IMR-90 (cell line): ENCODE measurements around the gene MMD2. TPM values are rescaled to one million over a fixed set of nuclear protein-coding genes. Genes with fewer than 3 reads are reported as not detected.
A peak's percentile ranks its signal among the peaks of the same experiment; 100 is the strongest.

Source experiments
- ATAC-seq: fragments of 200-7000 bp; cut with Tn5 transposase; 2 replicates; pipeline ENCODE4 v1.9.1; 2020; ENCODE audit warnings: low read depth, mild to moderate bottlenecking, moderate library complexity
- BruUV-seq: library from RNA; stranded (reverse); fragments of 400-500 nt; replicated peaks from 2 replicates; lab custom pipeline; 2021; lab: Mats Ljungman, UMichigan
- CTCF ChIA-PET: fragments of 300-600 bp; formaldehyde crosslinking; extraction: SDS; loops from one replicate; lab custom pipeline; 2021; ENCODE audit warnings: antibody characterized with exemption; lab: Yijun Ruan, JAX
- POLR2A ChIA-PET: fragments of 300-600 bp; sonication (Branson Sonifier 250); formaldehyde crosslinking; loops from one replicate; lab custom pipeline; 2022; ENCODE audit warnings: antibody characterized with exemption; ENCODE audit not compliant: unreplicated experiment; lab: Charles Lee
- DNase-seq: peaks from one replicate; pipeline ENCODE4 v3.0.0; 2013
- H2AFZ ChIP-seq: replicated peaks from 2 replicates; pipeline ENCODE3; 2013; ENCODE audit warnings: low read length, mild to moderate bottlenecking; ENCODE audit not compliant: poor library complexity
- H2AK5ac ChIP-seq: 2 replicates; pipeline ENCODE4 v1.6.1; 2013; ENCODE audit warnings: low read depth, low read length, inconsistent platforms
- H2AK9ac ChIP-seq: replicated peaks from 2 replicates; pipeline ENCODE3; 2013; ENCODE audit warnings: mild to moderate bottlenecking, low read depth, low read length, moderate library complexity; ENCODE audit not compliant: poor library complexity
- H2BK120ac ChIP-seq: 2 replicates; pipeline ENCODE4 v1.6.1; 2013; ENCODE audit warnings: low read depth, low read length, inconsistent platforms
- H2BK15ac ChIP-seq: 3 replicates; pipeline ENCODE4 v1.6.1; 2013; ENCODE audit warnings: low read depth, low read length, inconsistent platforms
- H2BK20ac ChIP-seq: 2 replicates; pipeline ENCODE4 v1.6.1; 2013; ENCODE audit warnings: low read depth, mild to moderate bottlenecking, inconsistent platforms, low read length, moderate library complexity
- H2BK5ac ChIP-seq: 2 replicates; pipeline ENCODE4 v1.6.1; 2013; ENCODE audit warnings: mild to moderate bottlenecking, low read depth, low read length, inconsistent platforms; ENCODE audit not compliant: poor library complexity, severe bottlenecking
- H3K14ac ChIP-seq: replicated peaks from 2 replicates; pipeline ENCODE4 v1.6.1; 2013; ENCODE audit warnings: low read depth, low read length, inconsistent platforms
- H3K18ac ChIP-seq: 2 replicates; pipeline ENCODE4 v1.6.1; 2013; ENCODE audit warnings: low read depth, low read length, control low read depth
- H3K23ac ChIP-seq: 2 replicates; pipeline ENCODE4 v1.6.1; 2013; ENCODE audit warnings: low read depth, low read length, inconsistent platforms
- H3K27ac ChIP-seq: 2 replicates; pipeline ENCODE4 v1.5.1; 2013; ENCODE audit warnings: mild to moderate bottlenecking, control low read depth, low read length; ENCODE audit not compliant: insufficient read depth
- H3K27me3 ChIP-seq: 2 replicates; pipeline ENCODE4 v1.6.1; 2013; ENCODE audit warnings: low read length; ENCODE audit not compliant: control insufficient read depth, insufficient read depth
- H3K36me3 ChIP-seq: 2 replicates; pipeline ENCODE4 v1.6.1; 2013; ENCODE audit warnings: low read length, mixed read lengths; ENCODE audit not compliant: control insufficient read depth, insufficient read depth
- H3K4ac ChIP-seq: 2 replicates; pipeline ENCODE4 v1.6.1; 2013; ENCODE audit warnings: low read depth, low read length, inconsistent platforms
- H3K4me1 ChIP-seq: 2 replicates; pipeline ENCODE4 v1.6.1; 2013; ENCODE audit warnings: low read length, mixed read lengths; ENCODE audit not compliant: control insufficient read depth, insufficient read depth
- H3K4me2 ChIP-seq: 2 replicates; pipeline ENCODE4 v1.6.1; 2013; ENCODE audit warnings: low read depth, mild to moderate bottlenecking, control low read depth, low read length, moderate library complexity
- H3K4me3 ChIP-seq: 2 replicates; pipeline ENCODE4 v1.5.1; 2013; ENCODE audit warnings: low read depth, mild to moderate bottlenecking, control low read depth, low read length, moderate library complexity; ENCODE audit not compliant: insufficient read depth
- H3K56ac ChIP-seq: 2 replicates; pipeline ENCODE4 v1.6.1; 2013; ENCODE audit warnings: low read length, inconsistent platforms; ENCODE audit not compliant: insufficient read depth; ENCODE audit errors: extremely low read depth
- H3K79me1 ChIP-seq, 2 experiments: 2 replicates each; pipeline ENCODE4 v1.6.1; 2013; ENCODE audit warnings: low read length in 2 of 2, inconsistent platforms in 1 of 2, low read depth in 1 of 2
- H3K9ac ChIP-seq: 2 replicates; pipeline ENCODE4 v1.6.1; 2013; ENCODE audit warnings: low read depth, low read length, control low read depth
- H3K9me1 ChIP-seq: 2 replicates; pipeline ENCODE4 v1.6.1; 2013; ENCODE audit warnings: low read length, inconsistent platforms; ENCODE audit not compliant: insufficient read depth
- H3K9me3 ChIP-seq: 2 replicates; pipeline ENCODE4 v1.6.1; 2013; ENCODE audit warnings: low read length; ENCODE audit not compliant: control insufficient read depth, insufficient read depth
- H4K20me1 ChIP-seq: 2 replicates; pipeline ENCODE4 v1.6.1; 2013; ENCODE audit warnings: low read length, inconsistent platforms; ENCODE audit not compliant: insufficient read depth
- H4K5ac ChIP-seq: 2 replicates; pipeline ENCODE4 v1.6.1; 2013; ENCODE audit warnings: mild to moderate bottlenecking, low read depth, low read length, control low read depth
- H4K8ac ChIP-seq, 2 experiments: 2 replicates each; pipeline ENCODE4 v1.6.1; 2013; ENCODE audit warnings: low read depth in 2 of 2, low read length in 2 of 2, control low read depth in 1 of 2, inconsistent platforms in 1 of 2
- H4K91ac ChIP-seq: 2 replicates; pipeline ENCODE4 v1.6.1; 2013; ENCODE audit warnings: low read depth, low read length, inconsistent platforms; ENCODE audit not compliant: insufficient read depth
- BHLHE40 ChIP-seq: fragments of 150-350 bp; IDR thresholded peaks from 2 replicates; pipeline ENCODE4 v1.6.1; 2016; ENCODE audit warnings: mild to moderate bottlenecking, low read depth, low read length
- CHD1 ChIP-seq: IDR thresholded peaks from 2 replicates; pipeline ENCODE4 v1.6.1; 2012; ENCODE audit warnings: low read depth, low read length, improper control_type of control experiment
- CTCF ChIP-seq: conservative IDR thresholded peaks from 2 replicates; pipeline ENCODE4 v1.5.1; 2012; ENCODE audit warnings: mild to moderate bottlenecking, low read depth, low read length, improper control_type of control experiment
- ELK1 ChIP-seq: fragments of 150-350 bp; IDR thresholded peaks from 2 replicates; pipeline ENCODE4 v1.6.1; 2016; ENCODE audit warnings: low read depth, mild to moderate bottlenecking, low read length, moderate library complexity, borderline replicate concordance
- FOS ChIP-seq: fragments of 150-350 bp; IDR thresholded peaks from 2 replicates; pipeline ENCODE4 v1.6.1; 2016; ENCODE audit warnings: low read depth, low read length
- MAFK ChIP-seq: IDR thresholded peaks from 2 replicates; pipeline ENCODE4 v1.6.1; 2012; ENCODE audit warnings: low read depth, low read length, improper control_type of control experiment
- MAZ ChIP-seq: IDR thresholded peaks from 2 replicates; pipeline ENCODE4 v1.6.1; 2012; ENCODE audit warnings: low read depth, mild to moderate bottlenecking, low read length, improper control_type of control experiment, moderate library complexity, borderline replicate concordance
- MXI1 ChIP-seq: IDR thresholded peaks from 2 replicates; pipeline ENCODE4 v1.6.1; 2012; ENCODE audit warnings: low read depth, mild to moderate bottlenecking, low read length, moderate library complexity, borderline replicate concordance
- RCOR1 ChIP-seq: IDR thresholded peaks from 2 replicates; pipeline ENCODE4 v1.6.1; 2012; ENCODE audit warnings: mild to moderate bottlenecking, low read length, improper control_type of control experiment; ENCODE audit not compliant: insufficient replicate concordance
- WGBS, 2 experiments: methylation state at CpG; one replicate each; pipeline versions ENCODE4 v1.1.5 to v1.1.7; 2013; ENCODE audit warnings: missing lambda C conversion rate in 2 of 2; ENCODE audit not compliant: insufficient read length in 1 of 2; ENCODE audit errors: extremely low coverage in 2 of 2; 5-methylcytosine and 5-hydroxymethylcytosine counted together
- dilution Hi-C: fragments of 300-500 bp; cut with HindIII; formaldehyde crosslinking; loops from one replicate; pipeline ENCODE4 v1.14.3; 2018; ENCODE audit warnings: low sequenced_read_pairs; ENCODE audit not compliant: unreplicated experiment
- in situ Hi-C: fragments of 300-500 bp; cut with MboI; formaldehyde crosslinking; loops from 3 replicates; pipeline ENCODE4 v1.14.3; 2019; ENCODE audit warnings: low sequenced_read_pairs, inconsistent platforms, mixed read lengths
- intact Hi-C: fragments of 100-400 bp; cut with micrococcal nuclease; formaldehyde crosslinking; loops from 2 replicates; pipeline ENCODE4 v1.10.0; 2022
- polyA plus RNA-seq, 3 experiments: library from polyadenylated mRNA; depleted of rRNA; stranded (reverse); fragments of >200 nt; gene quantifications; 2 replicates each; pipeline ENCODE4 v1.2.3, GENCODE V29; 2012; ENCODE audit warnings: low replicate concordance in 1 of 3
- total RNA-seq: library from RNA; depleted of rRNA; stranded (reverse); fragments of >200 nt; gene quantifications from 2 replicates; pipeline ENCODE4 v1.2.3, GENCODE V29; 2012

Gene MMD2
- total and polyA plus RNA-seq, 2 of the 4 experiments (the other 2 are of a cell fraction) = not detected

- no peak for TF ChIP-seq CTCF
Observed at GRCh38 chr7:4880218-4880617, 78.8 kb downstream of the MMD2 start (continued).

- Histone ChIP-seq H3K9ac (no peak overlapping the region), H2BK20ac (no peak overlapping the region), H3K4me2 (no peak overlapping the region), H3K4me1 (peaks cover 2% of the 10 kb centered on the region; the same call in 1 of the 2 replicates), H3K79me1 (no peaks in the 10 kb centered on the region), H3K23ac (no peak overlapping the region), H3K9me1 (no peaks in the 10 kb centered on the region), H3K4me3 (no peak overlapping the region), H2AFZ (no peak overlapping the region), H3K9me3 (no peaks in the 10 kb centered on the region), H3K27ac (no peak overlapping the region), H3K56ac (no peak overlapping the region), H4K5ac (no peak overlapping the region), H2BK15ac (no peak overlapping the region), H2BK120ac (no peak overlapping the region), H2AK5ac (no peak overlapping the region), H3K27me3 (peaks cover 2% of the 10 kb centered on the region), H4K8ac (no peak overlapping the region), H4K20me1 (no peaks in the 10 kb centered on the region), H4K91ac (no peak overlapping the region), H3K14ac (no peak overlapping the region), H3K4ac (no peak overlapping the region), H3K18ac (no peak overlapping the region), H2AK9ac (peak overlapping the region; percentile 42), H2BK5ac (no peak overlapping the region), H3K36me3 (no peaks in the 10 kb centered on the region)
- ChIA-PET POLR2A (no interaction called here), CTCF (no interaction called here)
- DNase-seq (no peak), ATAC-seq (no peak)
- in situ Hi-C loops = no loop called here
- WGBS, 2 experiments = 73% methylated on average over 21 of the region's 27 CpGs; no CpG with 5 or more reads in 1 of the 2 experiments
- dilution Hi-C loops = no loop called here
- no TSS peak for BruUV-seq
- intact Hi-C loops = no loop called here
- TF ChIP-seq MAZ (no peak), ELK1 (no peak), MXI1 (no peak), CTCF (no peak), MAFK (no peak), FOS (no peak), RCOR1 (no peak), BHLHE40 (no peak), CHD1 (no peak)
Observed at GRCh38 chr7:4879396-4880081, 79.4 kb downstream of the MMD2 start.
